ENCODE measurements around the gene RPL13A. TPM values are rescaled to one million over a fixed set of nuclear protein-coding genes. Genes with fewer than 3 reads are reported as not detected.

RPL13A gene
- total RNA-seq, 1 experiment from 2014 or later: 3,819 TPM

DNA sequence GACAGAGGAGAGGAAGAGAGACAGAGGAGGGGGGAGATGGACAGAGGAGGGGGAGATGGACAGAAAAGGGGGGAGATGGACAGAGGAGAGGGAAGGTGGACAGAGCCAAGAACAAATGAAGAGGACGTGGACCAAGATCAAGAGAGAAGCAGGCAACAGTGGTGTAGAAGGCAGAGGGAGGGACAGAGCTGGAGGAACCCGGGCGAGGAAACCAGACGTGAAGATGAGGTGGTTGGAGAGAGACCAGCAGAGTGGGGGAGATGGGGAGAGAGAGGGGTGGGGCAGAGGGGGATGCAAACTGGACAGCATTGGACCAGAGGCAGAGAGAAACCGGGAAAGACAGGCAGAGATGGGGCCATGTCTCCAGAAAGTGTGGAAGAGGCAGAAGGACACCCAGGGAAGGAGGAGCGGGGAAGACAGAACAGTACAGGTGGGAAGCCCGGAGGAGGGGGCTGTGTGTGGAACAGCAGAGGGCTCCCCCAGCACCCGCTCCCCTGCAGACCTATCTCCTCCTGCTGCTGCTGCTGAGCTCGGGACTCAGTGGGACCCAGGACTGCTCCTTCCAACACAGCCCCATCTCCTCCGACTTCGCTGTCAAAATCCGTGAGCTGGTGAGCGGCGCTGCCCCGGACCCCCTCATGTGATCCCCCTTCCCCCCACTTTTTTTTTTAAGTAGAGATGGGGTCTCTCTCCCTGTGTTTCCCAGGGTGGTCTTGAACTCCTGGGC is 12.1 kb upstream of the RPL13A start:
- intact Hi-C loops (cut with micrococcal nuclease): no loop called here
- ChIA-PET CTCF (no interaction called here), POLR2A (interaction anchor here (0.7 kb wide), 1 partner anchor 17 kb away, joined by 3 read pairs; no protein-coding TSS in a partner anchor)
- BruUV-seq (replicated peaks): no TSS peak
- DNase-seq (ENCODE audit: unreplicated experiment): no peak
- TF ChIP-seq, protein P1, sequence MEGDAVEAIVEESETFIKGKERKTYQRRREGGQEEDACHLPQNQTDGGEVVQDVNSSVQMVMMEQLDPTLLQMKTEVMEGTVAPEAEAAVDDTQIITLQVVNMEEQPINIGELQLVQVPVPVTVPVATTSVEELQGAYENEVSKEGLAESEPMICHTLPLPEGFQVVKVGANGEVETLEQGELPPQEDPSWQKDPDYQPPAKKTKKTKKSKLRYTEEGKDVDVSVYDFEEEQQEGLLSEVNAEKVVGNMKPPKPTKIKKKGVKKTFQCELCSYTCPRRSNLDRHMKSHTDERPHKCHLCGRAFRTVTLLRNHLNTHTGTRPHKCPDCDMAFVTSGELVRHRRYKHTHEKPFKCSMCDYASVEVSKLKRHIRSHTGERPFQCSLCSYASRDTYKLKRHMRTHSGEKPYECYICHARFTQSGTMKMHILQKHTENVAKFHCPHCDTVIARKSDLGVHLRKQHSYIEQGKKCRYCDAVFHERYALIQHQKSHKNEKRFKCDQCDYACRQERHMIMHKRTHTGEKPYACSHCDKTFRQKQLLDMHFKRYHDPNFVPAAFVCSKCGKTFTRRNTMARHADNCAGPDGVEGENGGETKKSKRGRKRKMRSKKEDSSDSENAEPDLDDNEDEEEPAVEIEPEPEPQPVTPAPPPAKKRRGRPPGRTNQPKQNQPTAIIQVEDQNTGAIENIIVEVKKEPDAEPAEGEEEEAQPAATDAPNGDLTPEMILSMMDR (IDR thresholded peaks at IDR 0.05; ENCODE audit: unreplicated experiment): no peak
- Mint-ChIP-seq H3K36me3 (ENCODE audit: insufficient read depth, unreplicated experiment) (peaks cover 5% of the 10 kb centered on the region), H3K27me3 (ENCODE audit: insufficient read depth, unreplicated experiment) (peaks cover 13% of the 10 kb centered on the region), H3K4me1 (ENCODE audit: insufficient read depth, unreplicated experiment) (no peaks in the 10 kb centered on the region), H3K4me3 (ENCODE audit: unreplicated experiment) (peak overlapping the region; percentile 77), H3K9me3 (ENCODE audit: unreplicated experiment) (no peaks in the 10 kb centered on the region), H3K27ac (ENCODE audit: low read depth, unreplicated experiment) (peak overlapping the region; percentile 59)

DNA sequence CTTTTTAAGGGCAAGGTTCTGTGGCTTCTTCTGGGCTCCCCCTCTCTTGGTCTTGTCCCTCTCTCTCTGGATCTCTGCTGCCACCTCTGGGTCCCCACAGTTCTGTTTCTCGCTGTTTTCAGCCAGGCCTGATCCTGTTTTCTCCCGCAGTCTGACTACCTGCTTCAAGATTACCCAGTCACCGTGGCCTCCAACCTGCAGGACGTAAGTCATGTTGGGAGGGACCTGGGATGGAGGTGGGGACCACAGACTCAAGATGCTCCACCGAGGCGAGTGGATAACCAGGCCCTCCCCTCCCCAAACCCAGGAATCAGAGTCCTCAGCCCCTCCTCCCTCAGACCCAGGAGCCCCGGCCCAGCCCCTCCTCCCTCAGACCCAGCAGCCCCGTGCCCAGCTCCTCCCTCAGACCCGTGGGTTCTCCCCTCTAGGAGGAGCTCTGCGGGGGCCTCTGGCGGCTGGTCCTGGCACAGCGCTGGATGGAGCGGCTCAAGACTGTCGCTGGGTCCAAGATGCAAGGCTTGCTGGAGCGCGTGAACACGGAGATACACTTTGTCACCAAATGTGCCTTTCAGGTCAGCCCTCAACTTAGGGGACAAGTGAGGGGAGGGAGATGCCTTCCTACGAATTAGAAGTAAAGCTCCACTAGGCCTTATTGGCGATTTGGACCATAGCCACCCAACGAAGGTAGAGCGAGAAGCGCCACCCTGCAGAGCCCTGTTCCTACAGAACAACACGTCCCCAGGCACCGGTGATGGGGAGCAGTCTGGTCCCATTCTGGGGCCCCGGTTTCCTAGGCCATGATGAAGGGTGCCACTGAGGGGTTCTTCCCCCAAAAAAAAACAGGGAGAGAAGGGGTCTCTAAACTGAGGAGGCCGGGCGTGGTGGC is 11.2 kb upstream of the RPL13A start:
- Mint-ChIP-seq H3K27me3 (ENCODE audit: insufficient read depth, unreplicated experiment) (peaks cover 13% of the 10 kb centered on the region), H3K4me1 (ENCODE audit: insufficient read depth, unreplicated experiment) (no peaks in the 10 kb centered on the region), H3K4me3 (ENCODE audit: unreplicated experiment) (peak overlapping the region; percentile 45), H3K36me3 (ENCODE audit: insufficient read depth, unreplicated experiment) (peaks cover 2% of the 10 kb centered on the region), H3K9me3 (ENCODE audit: unreplicated experiment) (no peaks in the 10 kb centered on the region), H3K27ac (ENCODE audit: low read depth, unreplicated experiment) (no peak overlapping the region)
- POLR2A ChIA-PET: no interaction called here
- TF ChIP-seq, protein P1 (IDR thresholded peaks at IDR 0.05; ENCODE audit: unreplicated experiment): peak; percentile 50
- CTCF ChIA-PET: interaction anchor here (0.6 to 1.2 kb wide), 4 partner anchors 10 to 521 kb away, joined by 3 to 7 read pairs (median 3); no protein-coding TSS in a partner anchor
- BruUV-seq (replicated peaks): no TSS peak
- no peak for DNase-seq (ENCODE audit: unreplicated experiment)
- intact Hi-C loops (cut with micrococcal nuclease): no loop called here

DNA sequence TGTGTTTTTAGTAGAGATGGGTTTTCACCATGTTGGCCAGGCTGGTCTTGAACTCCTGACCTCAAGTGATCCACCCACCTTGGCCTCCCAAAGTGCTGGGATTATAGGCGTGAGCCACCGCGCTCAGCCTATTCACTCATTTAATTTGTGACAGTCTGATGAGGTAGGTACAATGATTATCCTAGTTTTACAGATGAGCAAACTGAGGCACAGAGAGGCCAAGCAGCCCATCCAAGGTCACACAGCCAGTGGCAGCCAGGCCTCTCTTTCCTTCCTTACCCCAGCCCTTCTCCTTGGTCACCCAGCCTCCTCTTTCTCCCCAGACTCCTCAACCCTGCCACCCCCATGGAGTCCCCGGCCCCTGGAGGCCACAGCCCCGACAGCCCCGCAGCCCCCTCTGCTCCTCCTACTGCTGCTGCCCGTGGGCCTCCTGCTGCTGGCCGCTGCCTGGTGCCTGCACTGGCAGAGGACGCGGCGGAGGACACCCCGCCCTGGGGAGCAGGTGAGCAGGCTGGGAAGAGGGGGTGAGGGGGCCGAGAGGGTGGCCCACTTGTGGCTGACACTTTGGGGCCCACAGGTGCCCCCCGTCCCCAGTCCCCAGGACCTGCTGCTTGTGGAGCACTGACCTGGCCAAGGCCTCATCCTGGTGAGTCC is 7.3 kb upstream of the RPL13A start:
- ChIA-PET POLR2A (no interaction called here), CTCF (no interaction called here)
- DNase-seq (ENCODE audit: unreplicated experiment): no peak
- intact Hi-C loops (cut with micrococcal nuclease): no loop called here
- no TSS peak for BruUV-seq (replicated peaks)
- no peaks in the 10 kb centered on the region for H3K4me1 Mint-ChIP-seq (ENCODE audit: insufficient read depth, unreplicated experiment)
- TF ChIP-seq, protein P1 (IDR thresholded peaks at IDR 0.05; ENCODE audit: unreplicated experiment): no peak
- peaks cover 8% of the 10 kb centered on the region for H3K27me3 Mint-ChIP-seq (ENCODE audit: insufficient read depth, unreplicated experiment)
- no peak overlapping the region for H3K27ac Mint-ChIP-seq (ENCODE audit: low read depth, unreplicated experiment)
- H3K4me3 Mint-ChIP-seq (ENCODE audit: unreplicated experiment): no peak overlapping the region
- no peaks in the 10 kb centered on the region for H3K36me3 Mint-ChIP-seq (ENCODE audit: insufficient read depth, unreplicated experiment)
- H3K9me3 Mint-ChIP-seq (ENCODE audit: unreplicated experiment): no peaks in the 10 kb centered on the region

Data from MCF 10A (cell line).